ENCODE results near the gene ZMIZ1. TPM values are rescaled to one million over a fixed set of nuclear protein-coding genes. Genes with fewer than 3 reads are reported as not detected.

ZMIZ1 gene
- total RNA-seq, 1 experiment from 2014 or later = 28.4 TPM

GRCh38 chr10:79275431-79275851, 206.7 kb downstream of the ZMIZ1 start:
- no peaks in the 10 kb centered on the region for H3K36me3 ChIP-seq (ENCODE audit: control insufficient read depth in 1 of 2, insufficient read depth in 2 of 2, low read length in 2 of 2)

More at GRCh38 chr10:79275431-79275851, 206.7 kb downstream of the ZMIZ1 start:
- Histone ChIP-seq H4K20me1 (ENCODE audit: insufficient read depth) (no peaks in the 10 kb centered on the region), H2AFZ (ENCODE audit: low read depth, low read length, poor library complexity, severe bottlenecking) (no peak overlapping the region), H3K4me3 (replicated peaks in 1 of 2; ENCODE audit: low read depth in 1 of 2, low read length in 2 of 2) (no peak overlapping the region), H3K79me2 (ENCODE audit: insufficient read depth, low read length) (no peaks in the 10 kb centered on the region), H3K4me1 (ENCODE audit: control insufficient read depth in 1 of 2, insufficient read depth in 2 of 2, low read length in 2 of 2) (no peaks in the 10 kb centered on the region), H3K9me2 (ENCODE audit: insufficient read depth) (no peaks in the 10 kb centered on the region), H3K27ac (ENCODE audit: low read depth, low read length) (no peak overlapping the region), H3K9me3 (ENCODE audit: control insufficient read depth in 1 of 2, insufficient read depth in 1 of 2, low read depth in 1 of 2, low read length in 2 of 2) (no peaks in the 10 kb centered on the region), H3K9ac (ENCODE audit: low read length) (no peak overlapping the region), H3K4me2 (ENCODE audit: low read length) (no peak overlapping the region), H3K27me3 (ENCODE audit: insufficient read depth, low read length) (no peaks in the 10 kb centered on the region)
- TF ChIP-seq REST (IDR thresholded peaks at IDR 0.05; ENCODE audit: low read depth) (no peak), CEBPB (IDR thresholded peaks at IDR 0.05; ENCODE audit: low read depth) (no peak), SRF (IDR thresholded peaks at IDR 0.05; ENCODE audit: low read depth) (no peak), ELF1 (IDR thresholded peaks at IDR 0.05; ENCODE audit: borderline replicate concordance, low read depth) (no peak), CBX3 (IDR thresholded peaks at IDR 0.05; ENCODE audit: low read depth) (no peak), CTCF (IDR thresholded peaks at IDR 0.05 in 2 of 3, conservative IDR thresholded peaks at IDR 0.05 in 1 of 3; ENCODE audit: borderline replicate concordance in 1 of 3, insufficient read depth in 1 of 3, low read depth in 2 of 3, low read length in 2 of 3) (no peak), EZH2phosphoT487 (IDR thresholded peaks at IDR 0.05; ENCODE audit: borderline replicate concordance) (no peak), TCF7L2 (IDR thresholded peaks at IDR 0.05; ENCODE audit: borderline replicate concordance, extremely low read depth, insufficient read depth, insufficient read length) (no peak), EGR1 (IDR thresholded peaks at IDR 0.05; ENCODE audit: low read depth) (no peak), POLR2A (IDR thresholded peaks at IDR 0.05; ENCODE audit: borderline replicate concordance, extremely low read depth, insufficient read depth, insufficient read length) (no peak), YY1 (IDR thresholded peaks at IDR 0.05; ENCODE audit: extremely low read depth, insufficient replicate concordance, low read depth, low read length) (no peak), SIN3A (IDR thresholded peaks at IDR 0.05; ENCODE audit: low read depth) (no peak), JUND (IDR thresholded peaks at IDR 0.05) (no peak), ZFX (IDR thresholded peaks at IDR 0.05) (no peak), MAX (IDR thresholded peaks at IDR 0.05) (no peak), EZH2 (IDR thresholded peaks at IDR 0.05) (no peak), ATF3 (IDR thresholded peaks at IDR 0.05) (no peak), RAD21 (IDR thresholded peaks at IDR 0.05; ENCODE audit: low read depth) (no peak), ZNF274 (IDR thresholded peaks at IDR 0.05; ENCODE audit: low read depth, low read length) (no peak)
- ATAC-seq (no peak), DNase-seq (ENCODE audit: low read depth, low spot score) (no peak)
- no TSS peak for BruUV-seq (replicated peaks)
- intact Hi-C loops (cut with micrococcal nuclease) = no loop called here
- ChIA-PET POLR2A (no interaction called here), RAD21 (ENCODE audit: low non-redundant PET in 1 of 2, low total read pairs in 2 of 2, uncharacterized antibody in 2 of 2, unreplicated experiment in 2 of 2) (no interaction called here), CTCF (no interaction called here)
